ENCODE data around the gene SEMA5B.

SEMA5B gene

GRCh38 chr3:123027292-123028232, at the start of gene SEMA5B:
SEMA5B (minus strand) TSS chr3:123027763; CDS start chr3:122961263, 66,500 bp downstream.
- peaks cover 15% of the 10 kb centered on the region for H3K4me1 Mint-ChIP-seq (ENCODE audit: low read depth)
- H3K36me3 Mint-ChIP-seq (ENCODE audit: low read depth) = no peaks in the 10 kb centered on the region
- no peak within 1 kb of the TSS for H3K27ac Mint-ChIP-seq
- H3K4me3 Mint-ChIP-seq = peak within 1 kb of the TSS; percentile 70
- H3K27me3 Mint-ChIP-seq = peaks cover 68% of the 10 kb centered on the region
- no peaks in the 10 kb centered on the region for H3K9me3 Mint-ChIP-seq

- Mint-ChIP-seq H3K27ac (no peak overlapping the region), H3K27me3 (no peaks in the 10 kb centered on the region), H3K4me3 (no peak overlapping the region), H3K36me3 (ENCODE audit: low read depth) (peaks cover 7% of the 10 kb centered on the region), H3K4me1 (ENCODE audit: low read depth) (peaks cover 27% of the 10 kb centered on the region), H3K9me3 (no peaks in the 10 kb centered on the region)
These were observed 49.2 kb upstream of the SEMA5B start for GRCh38 chr3:123076496-123077418.

- Mint-ChIP-seq H3K27ac (no peak overlapping the region), H3K4me3 (no peak overlapping the region), H3K4me1 (ENCODE audit: low read depth) (peaks cover 24% of the 10 kb centered on the region), H3K36me3 (ENCODE audit: low read depth) (peaks cover 7% of the 10 kb centered on the region), H3K9me3 (no peaks in the 10 kb centered on the region), H3K27me3 (no peaks in the 10 kb centered on the region)
These were observed 48.5 kb upstream of the SEMA5B start for GRCh38 chr3:123076112-123076495.

GRCh38 chr3:123075359-123075758, 47.8 kb upstream of the SEMA5B start:
- no peak overlapping the region for H3K27ac Mint-ChIP-seq
- no peaks in the 10 kb centered on the region for H3K27me3 Mint-ChIP-seq
- no peak overlapping the region for H3K4me3 Mint-ChIP-seq
- peaks cover 7% of the 10 kb centered on the region for H3K36me3 Mint-ChIP-seq (ENCODE audit: low read depth)
- H3K9me3 Mint-ChIP-seq = no peaks in the 10 kb centered on the region
- peaks cover 24% of the 10 kb centered on the region for H3K4me1 Mint-ChIP-seq (ENCODE audit: low read depth)

GRCh38 chr3:123072564-123072963, 45.0 kb upstream of the SEMA5B start:
- Mint-ChIP-seq H3K4me3 (no peak overlapping the region), H3K9me3 (no peaks in the 10 kb centered on the region), H3K27ac (no peak overlapping the region), H3K4me1 (ENCODE audit: low read depth) (peaks cover 36% of the 10 kb centered on the region), H3K36me3 (ENCODE audit: low read depth) (peaks cover 7% of the 10 kb centered on the region), H3K27me3 (no peaks in the 10 kb centered on the region)

GRCh38 chr3:123072152-123072551, 44.6 kb upstream of the SEMA5B start:
- H3K27ac Mint-ChIP-seq = no peak overlapping the region
- H3K36me3 Mint-ChIP-seq (ENCODE audit: low read depth) = peaks cover 7% of the 10 kb centered on the region
- H3K27me3 Mint-ChIP-seq = no peaks in the 10 kb centered on the region
- peaks cover 36% of the 10 kb centered on the region for H3K4me1 Mint-ChIP-seq (ENCODE audit: low read depth)
- no peaks in the 10 kb centered on the region for H3K9me3 Mint-ChIP-seq
- no peak overlapping the region for H3K4me3 Mint-ChIP-seq

GRCh38 chr3:123071581-123071980, 44.0 kb upstream of the SEMA5B start:
- Mint-ChIP-seq H3K36me3 (ENCODE audit: low read depth) (peaks cover 7% of the 10 kb centered on the region), H3K4me3 (no peak overlapping the region), H3K27ac (no peak overlapping the region), H3K27me3 (no peaks in the 10 kb centered on the region), H3K9me3 (no peaks in the 10 kb centered on the region), H3K4me1 (ENCODE audit: low read depth) (peaks cover 39% of the 10 kb centered on the region)

- Mint-ChIP-seq H3K9me3 (no peaks in the 10 kb centered on the region), H3K36me3 (ENCODE audit: low read depth) (peaks cover 7% of the 10 kb centered on the region), H3K27ac (no peak overlapping the region), H3K27me3 (no peaks in the 10 kb centered on the region), H3K4me1 (ENCODE audit: low read depth) (peaks cover 41% of the 10 kb centered on the region), H3K4me3 (no peak overlapping the region)
These were observed 43.6 kb upstream of the SEMA5B start for GRCh38 chr3:123071146-123071545.

- Mint-ChIP-seq H3K27ac (no peak overlapping the region), H3K27me3 (no peaks in the 10 kb centered on the region), H3K4me3 (no peak overlapping the region), H3K4me1 (ENCODE audit: low read depth) (peaks cover 41% of the 10 kb centered on the region), H3K36me3 (ENCODE audit: low read depth) (peaks cover 7% of the 10 kb centered on the region), H3K9me3 (no peaks in the 10 kb centered on the region)
These were observed 42.9 kb upstream of the SEMA5B start for GRCh38 chr3:123070510-123070909.

GRCh38 chr3:123068601-123069381, 41.2 kb upstream of the SEMA5B start:
- peak overlapping the region; percentile 92 for H3K4me3 Mint-ChIP-seq
- H3K27ac Mint-ChIP-seq = no peak overlapping the region
- no peaks in the 10 kb centered on the region for H3K27me3 Mint-ChIP-seq
- H3K9me3 Mint-ChIP-seq = no peaks in the 10 kb centered on the region
- peaks cover 47% of the 10 kb centered on the region for H3K4me1 Mint-ChIP-seq (ENCODE audit: low read depth)
- H3K36me3 Mint-ChIP-seq (ENCODE audit: low read depth) = peaks cover 7% of the 10 kb centered on the region

GRCh38 chr3:123067689-123068600, 40.4 kb upstream of the SEMA5B start:
- Mint-ChIP-seq H3K36me3 (ENCODE audit: low read depth) (peaks cover 7% of the 10 kb centered on the region), H3K4me1 (ENCODE audit: low read depth) (peaks cover 46% of the 10 kb centered on the region), H3K27me3 (no peaks in the 10 kb centered on the region), H3K9me3 (no peaks in the 10 kb centered on the region), H3K27ac (peak overlapping the region; percentile 76), H3K4me3 (peak overlapping the region; percentile 92)

GRCh38 chr3:123066896-123067688, 39.5 kb upstream of the SEMA5B start, which contains the start of gene PDIA5:
PDIA5 (plus strand) TSS chr3:123067025; CDS start chr3:123067165, 140 bp downstream.
- Mint-ChIP-seq H3K9me3 (no peaks in the 10 kb centered on the region), H3K36me3 (ENCODE audit: low read depth) (peaks cover 4% of the 10 kb centered on the region), H3K4me1 (ENCODE audit: low read depth) (peaks cover 37% of the 10 kb centered on the region), H3K27me3 (no peaks in the 10 kb centered on the region), H3K4me3 (peak within 1 kb of the TSS; percentile 92), H3K27ac (peak within 1 kb of the TSS; percentile 86)

GRCh38 chr3:123066599-123066895, 39.0 kb upstream of the SEMA5B start:
- Mint-ChIP-seq H3K27ac (peak overlapping the region; percentile 86), H3K36me3 (ENCODE audit: low read depth) (peaks cover 3% of the 10 kb centered on the region), H3K4me1 (ENCODE audit: low read depth) (peaks cover 36% of the 10 kb centered on the region), H3K27me3 (no peaks in the 10 kb centered on the region), H3K4me3 (peak overlapping the region; percentile 92), H3K9me3 (no peaks in the 10 kb centered on the region)
